Sigmoid colon (tissue), 7 donors: ENCODE data around the gene SOX10. TPM values are rescaled to one million over a fixed set of nuclear protein-coding genes. Genes with fewer than 3 reads are reported as not detected.

Experiments used
- DNase-seq: peaks from one replicate; pipeline ENCODE4 v3.0.0-alpha.2; 2019
- H3K27ac ChIP-seq, 4 donors: fragments of 200-600 bp; sonication (generic); one replicate each; pipeline ENCODE4 v1.5.1; 2016 to 2019; ENCODE audit warnings: mild to moderate bottlenecking in 1 of 4
- H3K27me3 ChIP-seq, 3 donors: fragments of 200-600 bp; sonication (generic); one replicate each; pipeline ENCODE4 v1.5.1; 2019; ENCODE audit warnings: mild to moderate bottlenecking in 1 of 3
- H3K36me3 ChIP-seq, 4 donors: fragments of 200-600 bp; sonication (generic); one replicate each; pipeline ENCODE4 v1.5.1; 2016 to 2019
- H3K4me1 ChIP-seq, 4 donors: fragments of 200-600 bp; sonication (generic); one replicate each; pipeline ENCODE4 v1.5.1; 2017 to 2019
- H3K4me3 ChIP-seq, 4 donors: fragments of 200-600 bp; sonication (generic); one replicate each; pipeline ENCODE4 v1.5.1; 2017 to 2019; ENCODE audit warnings: mild to moderate bottlenecking in 2 of 4, moderate library complexity in 1 of 4
- H3K9me3 ChIP-seq, 4 donors: fragments of 200-600 bp in 3 of 4; sonication (generic) in 3 of 4; one replicate each; pipeline versions ENCODE4 v1.5.1 to v1.6.1; 2013 to 2019
- EP300 ChIP-seq, 4 donors: sonication (generic); formaldehyde crosslinking; IDR thresholded peaks; one replicate each; pipeline ENCODE4 v1.6.1; 2017; ENCODE audit warnings: antibody characterized with exemption in 4 of 4
- POLR2A ChIP-seq, 2 donors: fragments of 450-650 bp; IDR thresholded peaks; one replicate each; pipeline ENCODE4 v1.6.1; 2016; ENCODE audit warnings: antibody characterized with exemption in 2 of 2, mild to moderate bottlenecking in 2 of 2, moderate library complexity in 2 of 2
- POLR2AphosphoS5 ChIP-seq, 4 donors: sonication (generic); formaldehyde crosslinking; IDR thresholded peaks; one replicate each; pipeline ENCODE4 v1.6.1; 2017; ENCODE audit warnings: antibody characterized with exemption in 4 of 4
- WGBS, 2 donors: extraction: QIAGEN DNeasy Blood & Tissue Kit; methylation state at CpG; one replicate each; pipeline ENCODE4 v1.1.7; 2013; 5-methylcytosine and 5-hydroxymethylcytosine counted together
- intact Hi-C: fragments of 100-400 bp; cut with DNase I; formaldehyde crosslinking; loops from one replicate; pipeline ENCODE4 v1.15.1; 2023
- polyA plus RNA-seq, 3 donors: library from polyadenylated mRNA; stranded (reverse); fragments of 200-250 nt; gene quantifications; one replicate each; pipeline ENCODE4 v1.2.3, GENCODE V29; 2013
- total RNA-seq, 4 donors: library from RNA; depleted of rRNA; stranded (reverse); fragments of >200 nt; gene quantifications; one replicate each; pipeline ENCODE4 v1.1.0, GENCODE V29; 2016
- TF ChIP-seq, protein P1 (sequence below), 4 experiments: fragments of 450-650 bp in 3 of 4; fragments of 200-600 bp in 1 of 4; IDR thresholded peaks; one replicate each; pipeline ENCODE4 v1.5.1; 2016 to 2019; ENCODE audit warnings: antibody characterized with exemption in 4 of 4, mild to moderate bottlenecking in 3 of 4, moderate library complexity in 2 of 4
- donor health status: healthy with polysubstance abuse.
- donor health status: Bipolar disorder and iron deficiency.
- donor health status: healthy.

The SOX10 gene
- total and polyA plus RNA-seq, 7 donors, result 0.23 to 17.5 (median 3.8) TPM

DNA sequence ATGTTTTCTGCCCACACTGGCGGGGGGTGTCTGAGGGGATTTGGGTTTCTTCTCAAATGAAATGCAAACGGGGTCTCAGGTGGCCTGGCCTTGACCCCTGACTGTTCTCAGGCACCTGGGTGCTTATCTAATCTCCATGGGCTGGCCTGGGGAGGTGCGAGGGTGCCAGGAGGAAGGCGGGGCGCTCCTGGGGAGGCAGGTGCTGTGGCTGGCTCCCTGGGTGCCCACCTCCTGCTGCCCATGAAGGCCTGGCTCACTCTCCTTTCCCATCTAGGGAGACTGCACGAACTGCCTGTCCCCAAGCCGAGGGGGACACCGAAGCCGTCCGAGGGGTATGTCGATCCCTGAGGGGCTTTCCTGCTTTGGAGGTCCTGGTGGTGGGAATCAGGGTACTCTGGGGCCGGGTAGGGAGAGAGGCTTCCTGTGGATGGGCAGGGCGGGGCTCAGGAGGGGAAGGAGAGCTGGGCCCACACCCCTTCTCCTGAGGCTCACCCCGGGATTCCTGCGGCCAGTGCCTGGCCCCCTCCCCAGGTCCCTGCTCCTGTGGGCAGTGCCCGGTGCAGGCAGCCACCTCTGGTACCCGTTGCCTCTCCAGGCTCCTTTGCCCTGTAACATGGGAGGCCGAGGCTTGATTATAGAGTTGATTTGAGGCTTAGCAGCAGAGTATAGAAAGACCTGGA lies 59.8 kb downstream of the SOX10 start:
- Histone ChIP-seq H3K36me3 (peaks cover 46 to 99% (median 82%) of the 10 kb centered on the region in 4 donors), H3K27me3 (no peaks in the 10 kb centered on the region), H3K4me3 (no peak overlapping the region), H3K4me1 (peaks cover 0 to 57% (median 41%) of the 10 kb centered on the region in 4 donors), H3K27ac (peak overlapping the region; percentile 25 to 97 (median 71)), H3K9me3 (no peaks in the 10 kb centered on the region)
- DNase-seq, result no peak
- intact Hi-C loops, result no loop called here
- TF ChIP-seq POLR2A (IDR thresholded peaks at IDR 0.05) (no peak), POLR2AphosphoS5 (IDR thresholded peaks at IDR 0.05) (no peak)
- TF ChIP-seq, protein P1, sequence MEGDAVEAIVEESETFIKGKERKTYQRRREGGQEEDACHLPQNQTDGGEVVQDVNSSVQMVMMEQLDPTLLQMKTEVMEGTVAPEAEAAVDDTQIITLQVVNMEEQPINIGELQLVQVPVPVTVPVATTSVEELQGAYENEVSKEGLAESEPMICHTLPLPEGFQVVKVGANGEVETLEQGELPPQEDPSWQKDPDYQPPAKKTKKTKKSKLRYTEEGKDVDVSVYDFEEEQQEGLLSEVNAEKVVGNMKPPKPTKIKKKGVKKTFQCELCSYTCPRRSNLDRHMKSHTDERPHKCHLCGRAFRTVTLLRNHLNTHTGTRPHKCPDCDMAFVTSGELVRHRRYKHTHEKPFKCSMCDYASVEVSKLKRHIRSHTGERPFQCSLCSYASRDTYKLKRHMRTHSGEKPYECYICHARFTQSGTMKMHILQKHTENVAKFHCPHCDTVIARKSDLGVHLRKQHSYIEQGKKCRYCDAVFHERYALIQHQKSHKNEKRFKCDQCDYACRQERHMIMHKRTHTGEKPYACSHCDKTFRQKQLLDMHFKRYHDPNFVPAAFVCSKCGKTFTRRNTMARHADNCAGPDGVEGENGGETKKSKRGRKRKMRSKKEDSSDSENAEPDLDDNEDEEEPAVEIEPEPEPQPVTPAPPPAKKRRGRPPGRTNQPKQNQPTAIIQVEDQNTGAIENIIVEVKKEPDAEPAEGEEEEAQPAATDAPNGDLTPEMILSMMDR (IDR thresholded peaks at IDR 0.05), result no peak
- 69 to 90% methylated on average over 18 of the region's 18 CpGs for WGBS, 2 donors

DNA sequence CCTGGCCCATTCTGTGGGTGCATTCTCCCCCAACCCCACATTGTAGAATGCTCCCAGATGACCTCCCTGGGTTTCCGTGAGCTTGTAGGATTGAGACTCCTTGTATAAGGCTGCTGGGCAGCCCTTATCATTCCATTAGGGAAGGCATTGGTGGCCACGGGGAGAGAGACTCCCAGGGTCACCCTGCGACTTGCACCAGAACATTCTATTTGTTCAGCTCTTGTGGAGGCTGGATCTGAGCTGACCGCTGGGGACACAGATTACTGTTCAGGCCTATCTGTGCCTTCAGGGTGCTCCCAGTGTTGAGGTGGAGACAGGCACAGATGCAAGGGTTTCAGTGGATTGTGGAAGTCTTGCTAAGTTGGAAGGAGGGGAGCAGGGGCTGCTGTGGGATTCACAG lies 60.4 kb downstream of the SOX10 start:
- no peak for DNase-seq
- no peaks in the 10 kb centered on the region for H3K9me3 ChIP-seq
- intact Hi-C loops, result no loop called here
- no peak for TF ChIP-seq POLR2A (IDR thresholded peaks at IDR 0.05)
- no peak for TF ChIP-seq POLR2AphosphoS5 (IDR thresholded peaks at IDR 0.05)
- TF ChIP-seq, protein P1 (IDR thresholded peaks at IDR 0.05), result no peak
- TF ChIP-seq EP300 (IDR thresholded peaks at IDR 0.05), result no peak
- WGBS, 2 donors, result 91 to 93% methylated on average over 4 of the region's 4 CpGs
- peak overlapping the region in 3 of 4 donors; percentile 58 to 97 (median 84) for H3K27ac ChIP-seq
- no peak overlapping the region for H3K4me3 ChIP-seq
- H3K27me3 ChIP-seq, result no peaks in the 10 kb centered on the region
- peaks cover 44 to 99% (median 81%) of the 10 kb centered on the region in 4 donors for H3K36me3 ChIP-seq
- H3K4me1 ChIP-seq, result peaks cover 0 to 52% (median 38%) of the 10 kb centered on the region in 4 donors

Other genes with a start within 250 kb of the SOX10 start
- 10 to 100 TPM in 1 of 4 donors, 1 to 10 TPM in 3; 5.1 to 14.1 (median 7.7) TPM for gene GCAT, start 176.6 kb downstream of the SOX10 start, total RNA-seq
- gene GCAT, start 176.6 kb downstream of the SOX10 start, polyA plus RNA-seq, result 10 to 100 TPM in 2 of 3 donors, 1 to 10 TPM in 1; 6.0 to 12.3 (median 10.2) TPM
- gene GALR3, start 161.2 kb downstream of the SOX10 start, total RNA-seq, result not detected
- gene GALR3, start 161.2 kb downstream of the SOX10 start, polyA plus RNA-seq, result not detected
- 10 to 100 TPM; 39.3 to 50.7 (median 45.0) TPM for gene ANKRD54, start 140.2 kb downstream of the SOX10 start, total RNA-seq
- 10 to 100 TPM; 12.6 to 25.2 (median 23.0) TPM for gene ANKRD54, start 140.2 kb downstream of the SOX10 start, polyA plus RNA-seq
- gene EIF3L, start 135.1 kb downstream of the SOX10 start, total RNA-seq, result 100 to 1,000 TPM; 366 to 628 (median 532) TPM
- 100 to 1,000 TPM; 198 to 331 (median 307) TPM for gene EIF3L, start 135.1 kb downstream of the SOX10 start, polyA plus RNA-seq
- gene MICALL1, start 78.3 kb downstream of the SOX10 start, total RNA-seq, result 100 to 1,000 TPM in 1 of 4 donors, 10 to 100 TPM in 3; 23.9 to 109 (median 51.6) TPM
- 10 to 100 TPM in 1 of 3 donors, 1 to 10 TPM in 2; 8.4 to 22.5 (median 9.7) TPM for gene MICALL1, start 78.3 kb downstream of the SOX10 start, polyA plus RNA-seq
- under 1 TPM in 1 of 4 donors, not detected in 3; 0.36 TPM for gene C22orf23, start 31.0 kb downstream of the SOX10 start, total RNA-seq
- under 1 TPM in 1 of 3 donors, not detected in 2; 0.15 TPM for gene C22orf23, start 31.0 kb downstream of the SOX10 start, polyA plus RNA-seq
- 100 to 1,000 TPM in 1 of 4 donors, 10 to 100 TPM in 3; 47.9 to 149 (median 71.1) TPM for gene POLR2F, start 30.9 kb downstream of the SOX10 start, total RNA-seq
- 100 to 1,000 TPM in 2 of 3 donors, 10 to 100 TPM in 1; 96.9 to 136 (median 126) TPM for gene POLR2F, start 30.9 kb downstream of the SOX10 start, polyA plus RNA-seq
- gene PICK1, start 72.8 kb upstream of the SOX10 start, total RNA-seq, result 10 to 100 TPM; 14.3 to 21.7 (median 17.2) TPM
- gene PICK1, start 72.8 kb upstream of the SOX10 start, polyA plus RNA-seq, result 10 to 100 TPM; 21.0 to 38.9 (median 25.4) TPM
- gene SLC16A8, start 99.6 kb upstream of the SOX10 start, total RNA-seq, result under 1 TPM in 2 of 4 donors, not detected in 2; 0.55 to 0.71 TPM
- gene SLC16A8, start 99.6 kb upstream of the SOX10 start, polyA plus RNA-seq, result under 1 TPM in 1 of 3 donors, not detected in 2; 0.20 TPM
- gene BAIAP2L2, start 126.1 kb upstream of the SOX10 start, total RNA-seq, result under 1 TPM; 0.16 to 0.71 (median 0.27) TPM
- 10 to 100 TPM; 25.8 to 48.7 (median 34.7) TPM for gene BAIAP2L2, start 126.1 kb upstream of the SOX10 start, polyA plus RNA-seq
- 10 to 100 TPM; 10.7 to 36.2 (median 26.5) TPM for gene PLA2G6, start 197.3 kb upstream of the SOX10 start, total RNA-seq
- 10 to 100 TPM in 1 of 3 donors, 1 to 10 TPM in 2; 6.6 to 21.1 (median 8.6) TPM for gene PLA2G6, start 197.3 kb upstream of the SOX10 start, polyA plus RNA-seq
- 100 to 1,000 TPM in 1 of 4 donors, 10 to 100 TPM in 3; 15.3 to 104 (median 26.1) TPM for gene MAFF, start 217.4 kb upstream of the SOX10 start, total RNA-seq
- 10 to 100 TPM; 18.5 to 41.4 (median 35.4) TPM for gene MAFF, start 217.4 kb upstream of the SOX10 start, polyA plus RNA-seq